A673 (cell line): Measurements from ENCODE around the gene FKRP. TPM values are rescaled to one million over a fixed set of nuclear protein-coding genes. Genes with fewer than 3 reads are reported as not detected.

Experiments used
- BruUV-seq: library from RNA; stranded (reverse); fragments of 400-500 nt; replicated peaks from 2 replicates; lab custom pipeline; 2021; lab: Mats Ljungman, UMichigan
- CTCF ChIA-PET: fragments of 300-600 bp; sonication (Branson Sonifier 250); formaldehyde crosslinking; loops from one replicate; lab custom pipeline; 2022; ENCODE audit warnings: antibody characterized with exemption; lab: Charles Lee
- POLR2A ChIA-PET: fragments of 300-600 bp; sonication (Branson Sonifier 250); formaldehyde crosslinking; loops from one replicate; lab custom pipeline; 2022; ENCODE audit warnings: antibody characterized with exemption; ENCODE audit not compliant: low non-redundant PET; lab: Charles Lee
- DNase-seq: peaks from one replicate; pipeline ENCODE4 v3.0.0-alpha.2; 2015; ENCODE audit warnings: low spot score
- H3K27ac ChIP-seq: fragments of 200-600 bp; sonication (generic); 2 replicates; pipeline ENCODE4 v1.5.1; 2016; ENCODE audit warnings: mixed run types, low read depth, mild to moderate bottlenecking, mixed read lengths, antibody characterized with exemption, low read length; ENCODE audit not compliant: poor library complexity, severe bottlenecking
- H3K27me3 ChIP-seq: fragments of 200-600 bp; sonication (generic); replicated peaks from 2 replicates; pipeline ENCODE4 v1.6.1; 2017; ENCODE audit warnings: mixed run types, low read depth, mild to moderate bottlenecking, mixed read lengths, antibody characterized with exemption, low read length; ENCODE audit not compliant: insufficient read depth, poor library complexity
- H3K36me3 ChIP-seq: fragments of 200-600 bp; sonication (generic); 2 replicates; pipeline ENCODE4 v1.6.1; 2016; ENCODE audit warnings: mixed run types, mild to moderate bottlenecking, mixed read lengths, antibody characterized with exemption, low read length; ENCODE audit not compliant: insufficient read depth, poor library complexity, severe bottlenecking
- H3K4me1 ChIP-seq: fragments of 200-600 bp; sonication (generic); 2 replicates; pipeline ENCODE4 v1.6.1; 2017; ENCODE audit warnings: mixed run types, mild to moderate bottlenecking, mixed read lengths, antibody characterized with exemption, low read length; ENCODE audit not compliant: insufficient read depth, poor library complexity, severe bottlenecking
- H3K4me3 ChIP-seq: fragments of 200-600 bp; sonication (generic); 2 replicates; pipeline ENCODE4 v1.5.1; 2016; ENCODE audit warnings: low read depth, mixed run types, mild to moderate bottlenecking, mixed read lengths, low read length; ENCODE audit not compliant: poor library complexity, severe bottlenecking
- H3K9me3 ChIP-seq: fragments of 200-600 bp; sonication (generic); 2 replicates; pipeline ENCODE4 v1.6.1; 2016; ENCODE audit warnings: mixed run types, low read depth, mild to moderate bottlenecking, mixed read lengths, antibody characterized with exemption, low read length; ENCODE audit not compliant: poor library complexity, severe bottlenecking
- CTCF ChIP-seq: fragments of 300-800, 200-600 bp; sonication (generic); conservative IDR thresholded peaks from 2 replicates; pipeline ENCODE4 v1.5.1; 2017; ENCODE audit warnings: low read depth, mild to moderate bottlenecking, antibody characterized with exemption, low read length, moderate library complexity, mixed read lengths
- EZH2 ChIP-seq: fragments of 200-600 bp; sonication (generic); IDR thresholded peaks from 2 replicates; pipeline ENCODE4 v1.6.1; 2017; ENCODE audit warnings: borderline replicate concordance, low read depth, mild to moderate bottlenecking, mixed read lengths, antibody characterized with exemption, low read length; ENCODE audit not compliant: poor library complexity, severe bottlenecking
- intact Hi-C: fragments of 100-400 bp; cut with micrococcal nuclease; formaldehyde crosslinking; loops from one replicate; pipeline ENCODE4 v1.10.0; 2022; ENCODE audit not compliant: unreplicated experiment
- total RNA-seq: library from RNA; stranded (reverse); gene quantifications from 2 replicates; pipeline ENCODE4 v1.2.3, GENCODE V29; 2021

Gene FKRP
- total RNA-seq, 1 experiment from 2014 or later, result 23.6 TPM

- Histone ChIP-seq H3K4me1 (peaks cover 24% of the 10 kb centered on the region), H3K9me3 (no peaks in the 10 kb centered on the region), H3K27ac (peak overlapping the region; percentile 92), H3K27me3 (no peaks in the 10 kb centered on the region), H3K36me3 (peaks cover 32% of the 10 kb centered on the region), H3K4me3 (peak overlapping the region; percentile 99)
- POLR2A ChIA-PET, result interaction anchor here (0.6 kb wide), 1 partner anchor 28 kb away, joined by 3 read pairs; no protein-coding TSS in a partner anchor
- CTCF ChIA-PET, result interaction anchor here (0.6 kb wide), 1 partner anchor 459 kb away, joined by 3 read pairs; no protein-coding TSS in a partner anchor
- BruUV-seq, result no TSS peak
- intact Hi-C loops, result loop anchor here (5.0 to 10.0 kb wide), 3 partner anchors 65 to 345 kb away; partner anchors contain the start of genes AP2S1, SAE1 and ZC3H4
- no peak for DNase-seq
- TF ChIP-seq CTCF, result no peak
- TF ChIP-seq EZH2, result no peak
These were observed 41.1 kb downstream of the FKRP start for GRCh38 chr19:46787040-46787330.

GRCh38 chr19:46787331-46788261 lies 41.7 kb downstream of the FKRP start:
- intact Hi-C loops, result loop anchor here (5.0 to 10.0 kb wide), 3 partner anchors 65 to 345 kb away; partner anchors contain the start of genes AP2S1, SAE1 and ZC3H4
- no peaks in the 10 kb centered on the region for H3K9me3 ChIP-seq
- peak; percentile 77 for DNase-seq
- peaks cover 26% of the 10 kb centered on the region for H3K36me3 ChIP-seq
- peak overlapping the region; percentile 99 for H3K4me3 ChIP-seq
- no peaks in the 10 kb centered on the region for H3K27me3 ChIP-seq
- peaks cover 26% of the 10 kb centered on the region for H3K4me1 ChIP-seq
- peak overlapping the region; percentile 92 for H3K27ac ChIP-seq
- TF ChIP-seq EZH2 (no peak), CTCF (no peak)
- ChIA-PET CTCF (interaction anchor here (0.6 kb wide), 1 partner anchor 459 kb away, joined by 3 read pairs; no protein-coding TSS in a partner anchor), POLR2A (interaction anchor here (0.5 to 0.6 kb wide), 3 partner anchors 27 to 249 kb away, joined by 3 to 7 read pairs (median 3); no protein-coding TSS in a partner anchor)
- BruUV-seq, result TSS peak; percentile 48

- H3K27me3 ChIP-seq, result no peaks in the 10 kb centered on the region
- peaks cover 23% of the 10 kb centered on the region for H3K4me1 ChIP-seq
- DNase-seq, result peak; percentile 99
- no TSS peak for BruUV-seq
- H3K4me3 ChIP-seq, result peak within 1 kb of the TSS; percentile 99
- ChIA-PET POLR2A (interaction anchor here (0.6 kb wide), 2 partner anchors 187 to 411 kb away, joined by 3 read pairs; no protein-coding TSS in a partner anchor), CTCF (interaction anchor here (0.6 kb wide), 1 partner anchor 52 kb away, joined by 4 read pairs; no protein-coding TSS in a partner anchor)
- H3K9me3 ChIP-seq, result no peaks in the 10 kb centered on the region
- intact Hi-C loops, result loop anchor here (5.0 to 10.0 kb wide), 3 partner anchors 64 to 344 kb away; partner anchors contain the start of genes AP2S1, SAE1 and ZC3H4
- TF ChIP-seq EZH2 (no peak), CTCF (no peak)
- H3K27ac ChIP-seq, result peak within 1 kb of the TSS; percentile 92
- H3K36me3 ChIP-seq, result peaks cover 18% of the 10 kb centered on the region
These were observed 42.6 kb downstream of the FKRP start, which contains the start of gene SLC1A5 for GRCh38 chr19:46788262-46788967. Gene SLC1A5 (minus strand): TSS chr19:46788594. CDS start chr19:46787965, 629 bp downstream.
